Head of caudate nucleus (tissue), 42 donors: Measurements from ENCODE around the gene FOXE1.

Experiments used
- DNase-seq, 42 donors: peaks; one replicate each; pipeline versions ENCODE4 v3.0.0 to v3.0.0-alpha.2; 2020 to 2021; ENCODE audit warnings: mixed read lengths in 7 of 42
- intact Hi-C: fragments of 100-400 bp; cut with DNase I; formaldehyde crosslinking; loops from one replicate; pipeline ENCODE4 v1.15.0; 2022

The FOXE1 gene

DNA sequence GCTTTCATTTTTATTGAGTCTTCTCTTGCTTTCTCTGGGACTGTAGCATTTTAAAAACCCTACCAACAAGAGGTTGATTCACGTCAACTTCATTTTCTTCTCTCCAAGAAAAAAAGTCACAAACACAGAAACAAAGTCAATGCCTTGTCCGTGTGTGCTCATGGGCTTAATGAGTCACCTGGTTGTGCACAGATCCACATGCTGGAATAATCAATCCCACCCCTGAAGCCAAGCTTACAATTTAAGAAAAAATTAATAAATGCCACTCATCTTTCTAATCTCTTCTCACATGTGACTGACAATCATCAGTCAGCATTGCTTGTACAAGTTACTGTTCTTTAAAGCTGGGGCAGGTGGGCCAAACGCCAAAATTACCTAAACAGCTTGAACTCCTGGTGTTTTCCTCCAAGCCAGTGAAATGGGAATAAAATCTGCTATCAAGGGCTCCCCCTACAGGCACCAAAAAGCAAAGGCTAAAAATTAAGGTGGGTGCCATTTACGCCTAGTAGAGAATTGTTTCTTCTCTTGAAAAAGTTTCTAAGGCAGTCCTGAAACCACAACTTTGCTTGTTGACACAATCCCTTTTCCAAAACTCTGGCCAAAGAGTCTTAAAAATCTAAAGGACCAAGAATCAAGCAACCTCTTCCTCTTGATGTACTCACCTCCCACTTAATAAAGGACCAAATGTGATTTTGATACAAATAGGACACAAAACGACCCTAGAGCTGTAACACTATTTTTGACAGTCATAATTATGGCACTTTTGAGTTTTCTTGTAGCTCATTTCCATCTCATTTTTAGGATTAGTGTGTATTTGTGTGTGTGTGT is 47.9 kb downstream of the FOXE1 start:
- DNase-seq: peak in 13 of 42 donors; percentile 26 to 74 (median 35)
- intact Hi-C loops: loop anchor here (5.0 kb wide), 1 partner anchor 189 kb away; no protein-coding TSS in a partner anchor

DNA sequence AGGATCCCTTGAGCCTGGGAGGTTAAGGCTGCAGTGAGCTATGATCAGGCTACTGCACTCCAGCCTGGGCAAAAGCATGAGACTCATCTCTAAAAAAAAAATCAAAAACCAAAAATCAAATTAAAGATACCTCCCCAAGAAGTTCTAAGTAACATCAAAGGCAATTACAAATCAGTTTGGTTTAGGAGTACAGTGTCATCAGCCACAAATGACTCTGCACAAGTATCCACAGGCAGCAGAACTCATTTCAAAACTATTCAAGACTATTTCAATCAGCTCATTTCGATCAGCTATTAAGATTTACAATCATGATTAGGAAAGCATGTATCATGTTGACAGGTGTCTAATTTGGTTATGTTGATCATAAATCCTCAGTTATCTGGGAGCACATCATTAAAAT is 50.2 kb downstream of the FOXE1 start:
- intact Hi-C loops: loop anchor here (5.0 kb wide), 1 partner anchor 191 kb away; no protein-coding TSS in a partner anchor
- DNase-seq: no peak

DNA sequence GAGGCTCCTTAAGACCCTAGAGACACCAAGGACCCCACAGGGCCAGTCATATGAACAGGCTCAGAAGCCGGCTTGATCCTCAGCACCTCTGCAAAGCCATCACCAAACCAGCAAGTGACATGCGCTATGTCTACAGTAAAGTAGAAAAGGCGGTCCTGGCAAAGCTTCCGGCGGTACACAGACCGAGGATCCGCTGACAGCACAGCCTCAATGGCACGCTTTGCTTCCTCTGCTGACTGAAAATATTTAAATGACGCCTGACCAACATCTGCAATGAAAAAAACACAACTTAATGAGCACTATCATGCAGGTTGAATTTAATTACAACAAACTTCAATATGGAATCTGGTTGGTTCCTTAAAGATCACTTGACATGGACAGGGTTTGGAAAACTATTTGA is 51.7 kb downstream of the FOXE1 start:
- DNase-seq: no peak
- intact Hi-C loops: loop anchor here (5.0 kb wide), 1 partner anchor 192 kb away; no protein-coding TSS in a partner anchor

DNA sequence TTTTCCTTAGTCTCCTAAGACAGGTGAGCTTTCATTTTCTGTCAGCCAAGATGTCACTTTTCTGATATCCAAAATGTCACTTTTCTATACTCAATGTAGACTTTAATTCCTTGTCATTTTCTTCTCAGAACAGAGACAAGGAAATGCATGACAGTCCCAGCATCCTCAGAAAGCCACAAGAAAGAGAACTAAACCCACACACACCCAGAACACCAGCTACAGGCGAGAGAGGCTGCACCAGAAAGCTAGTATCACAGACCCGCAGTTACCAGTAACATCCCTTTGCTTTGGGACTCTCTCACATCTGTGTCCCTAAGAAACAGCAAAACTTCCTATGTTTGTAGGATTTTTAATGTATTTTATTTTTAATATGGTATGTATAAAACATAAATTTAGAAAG is 52.2 kb downstream of the FOXE1 start:
- intact Hi-C loops: no loop called here
- peak in 6 of 42 donors; percentile 17 to 63 (median 43) for DNase-seq
